GM19395 (cell line): Measurements from ENCODE around the gene TENM4.

Experiments
- ATAC-seq: cut with Tn5 transposase; IDR thresholded peaks from one replicate; pipeline ENCODE4 v1.9.1; 2021; ENCODE audit warnings: mild to moderate bottlenecking, moderate library complexity; ENCODE audit not compliant: unreplicated experiment

TENM4 gene

GRCh38 chr11:78952890-78953289, 487.9 kb downstream of the TENM4 start:
- ATAC-seq: no peak

GRCh38 chr11:78952175-78952574, 488.7 kb downstream of the TENM4 start:
- ATAC-seq: no peak

GRCh38 chr11:78949976-78950690, 490.7 kb downstream of the TENM4 start:
- no peak for ATAC-seq

- no peak for ATAC-seq
These were observed 493.6 kb downstream of the TENM4 start for GRCh38 chr11:78946945-78947902.

GRCh38 chr11:78943841-78944240, 497.0 kb downstream of the TENM4 start:
- no peak for ATAC-seq

GRCh38 chr11:78943154-78943553, 497.7 kb downstream of the TENM4 start:
- ATAC-seq: no peak

- ATAC-seq: no peak
These were observed 499.5 kb downstream of the TENM4 start for GRCh38 chr11:78941226-78941851.

GRCh38 chr11:78940500-78941225, 500.2 kb downstream of the TENM4 start:
- ATAC-seq: no peak

GRCh38 chr11:78938971-78939370, 501.9 kb downstream of the TENM4 start:
- ATAC-seq: no peak

GRCh38 chr11:78938036-78938435, 502.8 kb downstream of the TENM4 start:
- ATAC-seq: no peak

- ATAC-seq: no peak
These were observed 505.3 kb downstream of the TENM4 start for GRCh38 chr11:78935398-78936068.

- ATAC-seq: no peak
These were observed 507.5 kb downstream of the TENM4 start for GRCh38 chr11:78933350-78933749.

GRCh38 chr11:78932757-78933156, 508.1 kb downstream of the TENM4 start:
- no peak for ATAC-seq

GRCh38 chr11:78931891-78932290, 508.9 kb downstream of the TENM4 start:
- ATAC-seq: no peak

- ATAC-seq: no peak
These were observed 509.9 kb downstream of the TENM4 start for GRCh38 chr11:78930810-78931523.

- ATAC-seq: no peak
These were observed 511.0 kb downstream of the TENM4 start for GRCh38 chr11:78929906-78930220.

- no peak for ATAC-seq
These were observed 511.5 kb downstream of the TENM4 start for GRCh38 chr11:78929207-78929905.

- no peak for ATAC-seq
These were observed 513.3 kb downstream of the TENM4 start for GRCh38 chr11:78927511-78927910.

GRCh38 chr11:78926633-78927338, 514.0 kb downstream of the TENM4 start:
- ATAC-seq: no peak
